GM12875 (cell line): Measurements from ENCODE around the gene INPP5J.

Experiments used
- H3K4me3 ChIP-seq: one replicate; pipeline ENCODE4 v1.5.1; 2011; ENCODE audit warnings: low read depth, low read length, control low read depth
- TF ChIP-seq, protein P1 (sequence below): IDR thresholded peaks from 2 replicates; pipeline ENCODE4 v1.5.1; 2011; ENCODE audit warnings: low read depth, mild to moderate bottlenecking, control low read depth, inconsistent platforms, low read length, moderate library complexity, borderline replicate concordance; ENCODE audit not compliant: insufficient read depth

The INPP5J gene

DNA sequence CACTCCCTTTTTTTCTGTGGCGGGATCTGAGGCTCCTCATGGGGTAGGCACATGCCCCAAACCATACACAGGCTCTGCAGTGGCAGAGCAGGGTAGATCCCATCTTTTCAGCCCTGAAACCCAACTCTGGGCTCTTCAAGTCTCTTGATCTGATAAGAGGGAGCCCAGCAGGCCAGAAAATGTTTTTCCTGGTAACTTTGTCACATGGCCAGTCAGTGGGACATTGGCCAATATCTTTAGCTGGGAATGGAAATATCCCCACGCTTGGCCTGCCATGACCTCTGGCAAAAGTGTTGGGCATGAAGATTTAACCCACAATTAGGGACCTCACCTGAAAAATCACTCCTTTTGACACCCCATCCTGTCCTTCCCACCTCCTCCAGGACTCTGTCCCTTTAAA is 8.1 kb downstream of the INPP5J start:
- TF ChIP-seq, protein P1, sequence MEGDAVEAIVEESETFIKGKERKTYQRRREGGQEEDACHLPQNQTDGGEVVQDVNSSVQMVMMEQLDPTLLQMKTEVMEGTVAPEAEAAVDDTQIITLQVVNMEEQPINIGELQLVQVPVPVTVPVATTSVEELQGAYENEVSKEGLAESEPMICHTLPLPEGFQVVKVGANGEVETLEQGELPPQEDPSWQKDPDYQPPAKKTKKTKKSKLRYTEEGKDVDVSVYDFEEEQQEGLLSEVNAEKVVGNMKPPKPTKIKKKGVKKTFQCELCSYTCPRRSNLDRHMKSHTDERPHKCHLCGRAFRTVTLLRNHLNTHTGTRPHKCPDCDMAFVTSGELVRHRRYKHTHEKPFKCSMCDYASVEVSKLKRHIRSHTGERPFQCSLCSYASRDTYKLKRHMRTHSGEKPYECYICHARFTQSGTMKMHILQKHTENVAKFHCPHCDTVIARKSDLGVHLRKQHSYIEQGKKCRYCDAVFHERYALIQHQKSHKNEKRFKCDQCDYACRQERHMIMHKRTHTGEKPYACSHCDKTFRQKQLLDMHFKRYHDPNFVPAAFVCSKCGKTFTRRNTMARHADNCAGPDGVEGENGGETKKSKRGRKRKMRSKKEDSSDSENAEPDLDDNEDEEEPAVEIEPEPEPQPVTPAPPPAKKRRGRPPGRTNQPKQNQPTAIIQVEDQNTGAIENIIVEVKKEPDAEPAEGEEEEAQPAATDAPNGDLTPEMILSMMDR: no peak
- no peak overlapping the region for H3K4me3 ChIP-seq

GRCh38 chr22:31133911-31134310 is 11.1 kb downstream of the INPP5J start:
- H3K4me3 ChIP-seq: no peak overlapping the region
- TF ChIP-seq, protein P1: no peak

DNA sequence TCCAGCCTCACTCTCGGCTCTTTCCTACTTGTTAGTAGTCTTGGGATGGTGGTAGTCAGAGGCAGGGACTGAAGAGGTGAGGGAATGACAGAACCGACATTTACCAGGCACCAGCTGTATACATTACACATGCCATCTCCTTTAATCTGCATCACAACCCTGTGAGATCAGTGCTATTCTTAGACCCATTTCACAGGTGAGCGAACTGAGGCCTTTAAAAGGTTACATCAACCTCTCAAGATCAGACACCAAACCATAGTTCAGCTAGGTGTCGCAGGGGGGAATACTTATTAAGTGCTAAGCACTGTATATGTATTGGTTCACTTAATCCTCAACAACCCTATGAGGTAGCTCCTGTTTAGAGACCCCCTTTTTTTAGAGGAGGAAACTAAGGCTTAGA is 11.9 kb downstream of the INPP5J start:
- TF ChIP-seq, protein P1: no peak
- no peak overlapping the region for H3K4me3 ChIP-seq

DNA sequence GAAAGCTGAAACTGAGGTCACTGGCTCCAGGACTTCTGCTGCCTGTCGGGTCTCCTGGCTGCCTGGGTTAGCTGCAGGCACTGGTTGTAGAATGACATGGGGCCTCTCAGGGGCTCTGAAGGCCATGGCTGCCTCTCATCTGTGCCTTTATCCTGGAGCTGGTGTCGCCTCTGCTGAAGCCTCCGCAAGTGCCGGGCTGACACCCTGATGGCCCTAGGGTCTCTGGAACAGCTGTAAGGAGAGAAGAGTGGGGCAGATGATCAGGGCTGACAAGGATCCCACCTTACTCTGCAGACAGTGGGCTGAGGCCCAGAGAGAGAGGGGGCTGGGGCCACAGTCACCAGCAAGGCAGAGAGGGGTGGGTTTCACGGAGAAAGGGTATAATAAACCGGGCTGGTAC is 12.9 kb downstream of the INPP5J start:
- no peak overlapping the region for H3K4me3 ChIP-seq
- TF ChIP-seq, protein P1: no peak

DNA sequence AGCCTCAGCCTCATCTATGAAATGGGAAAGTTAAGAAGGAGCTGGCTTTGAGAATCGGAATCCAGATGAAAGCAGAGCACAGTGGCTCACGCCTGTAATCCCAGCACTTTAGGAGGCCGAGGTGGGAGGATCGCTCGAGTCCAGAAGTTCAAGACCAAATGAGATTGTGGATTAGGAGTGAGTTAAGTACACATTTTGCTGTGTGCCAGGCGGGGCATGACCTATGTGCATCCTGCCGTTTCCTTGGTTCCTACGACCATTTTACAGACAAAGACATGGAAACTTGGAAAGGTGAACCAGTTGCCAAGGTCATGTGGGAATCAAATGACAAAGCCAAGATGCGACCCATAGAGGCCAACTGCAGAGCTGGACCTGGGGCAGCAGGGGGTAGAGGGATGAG is 13.4 kb downstream of the INPP5J start:
- TF ChIP-seq, protein P1: no peak
- no peak overlapping the region for H3K4me3 ChIP-seq

- H3K4me3 ChIP-seq: no peak overlapping the region
- TF ChIP-seq, protein P1: no peak
Observed at GRCh38 chr22:31136711-31137110, 13.9 kb downstream of the INPP5J start.

GRCh38 chr22:31137721-31138120 is 15.0 kb downstream of the INPP5J start:
- TF ChIP-seq, protein P1: no peak
- no peak overlapping the region for H3K4me3 ChIP-seq
